ENCODE results near the gene MMP17. TPM values are rescaled to one million over a fixed set of nuclear protein-coding genes. Genes with fewer than 3 reads are reported as not detected.
A peak's percentile ranks its signal among the peaks of the same experiment; 100 is the strongest.

The MMP17 gene
- total and polyA plus RNA-seq, 2 donors from 2014 or later: 0.82 to 3.2 TPM

- Histone ChIP-seq H3K4me1 (ENCODE audit: control insufficient read depth in 2 of 3, insufficient read depth in 2 of 3, low read depth in 1 of 3, low read length in 3 of 3) (no peaks in the 10 kb centered on the region), H3K9me3 (ENCODE audit: control insufficient read depth in 2 of 3, insufficient read depth in 1 of 3, low read length in 3 of 3) (no peaks in the 10 kb centered on the region), H3K4me3 (ENCODE audit: low read length in 3 of 3) (no peak overlapping the region), H3K27me3 (ENCODE audit: control insufficient read depth, insufficient read depth, low read length) (no peaks in the 10 kb centered on the region), H3K36me3 (ENCODE audit: control insufficient read depth in 2 of 3, insufficient read depth in 3 of 3, low read length in 3 of 3) (no peaks in the 10 kb centered on the region), H3K27ac (ENCODE audit: low read depth in 2 of 2, low read length in 2 of 2) (no peak overlapping the region), H3K9ac (ENCODE audit: low read length in 3 of 3) (no peak overlapping the region)
- no peak for TF ChIP-seq CTCF (IDR thresholded peaks at IDR 0.05; ENCODE audit: borderline replicate concordance, extremely low read depth, insufficient read depth)
- FAIRE-seq (no peak), DNase-seq (peak in 1 of 5 donors; percentile 65)
- intact Hi-C loops (cut with DNase I): no loop called here
These were observed 39.9 kb downstream of the MMP17 start for GRCh38 chr12:131867891-131868675.

DNA sequence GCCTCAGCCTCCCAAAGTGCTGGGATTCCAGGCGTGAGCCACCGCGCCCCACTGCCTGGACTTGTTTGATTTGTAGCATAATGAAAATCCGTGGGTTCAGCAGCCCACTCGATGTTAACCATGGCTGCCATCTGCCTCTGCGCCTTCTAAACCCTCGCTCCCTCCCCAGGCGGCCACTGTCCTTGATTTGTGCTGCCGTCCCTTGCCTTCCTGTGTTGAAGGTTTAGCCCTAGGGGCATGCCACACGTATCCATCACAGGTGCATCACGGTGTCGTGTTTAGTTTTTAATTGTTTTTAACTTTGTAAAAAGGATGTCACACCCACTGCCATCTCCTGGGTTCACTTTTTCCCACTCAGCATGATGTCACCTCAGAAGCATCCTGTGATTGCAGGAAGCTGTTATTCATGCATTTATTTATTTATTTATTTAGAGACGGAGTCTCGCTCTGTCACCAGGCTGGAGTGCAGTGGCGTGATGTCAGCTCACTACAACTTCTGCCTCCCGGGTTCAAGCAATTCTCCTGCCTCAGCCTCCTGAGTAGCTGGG is 41.8 kb downstream of the MMP17 start:
- no peaks in the 10 kb centered on the region for H3K4me1 ChIP-seq (ENCODE audit: control insufficient read depth in 2 of 3, insufficient read depth in 2 of 3, low read depth in 1 of 3, low read length in 3 of 3)
- no peak overlapping the region for H3K4me3 ChIP-seq (ENCODE audit: low read length in 3 of 3)
- H3K9me3 ChIP-seq (ENCODE audit: control insufficient read depth in 2 of 3, insufficient read depth in 1 of 3, low read length in 3 of 3): no peaks in the 10 kb centered on the region
- no peaks in the 10 kb centered on the region for H3K36me3 ChIP-seq (ENCODE audit: control insufficient read depth in 2 of 3, insufficient read depth in 3 of 3, low read length in 3 of 3)
- peak in 4 of 5 donors; percentile 31 to 64 (median 49) for DNase-seq
- H3K27ac ChIP-seq (ENCODE audit: low read depth in 2 of 2, low read length in 2 of 2): no peak overlapping the region
- no peak for FAIRE-seq
- H3K9ac ChIP-seq (ENCODE audit: low read length in 3 of 3): no peak overlapping the region
- intact Hi-C loops (cut with DNase I): no loop called here
- H3K27me3 ChIP-seq (ENCODE audit: control insufficient read depth, insufficient read depth, low read length): no peaks in the 10 kb centered on the region
- no peak for TF ChIP-seq CTCF (IDR thresholded peaks at IDR 0.05; ENCODE audit: borderline replicate concordance, extremely low read depth, insufficient read depth)

GRCh38 chr12:131871677-131872076 is 43.5 kb downstream of the MMP17 start:
- Histone ChIP-seq H3K27ac (ENCODE audit: low read depth in 2 of 2, low read length in 2 of 2) (no peak overlapping the region), H3K4me3 (ENCODE audit: low read length in 3 of 3) (no peak overlapping the region), H3K9ac (ENCODE audit: low read length in 3 of 3) (no peak overlapping the region), H3K27me3 (ENCODE audit: control insufficient read depth, insufficient read depth, low read length) (no peaks in the 10 kb centered on the region), H3K4me1 (ENCODE audit: control insufficient read depth in 2 of 3, insufficient read depth in 2 of 3, low read depth in 1 of 3, low read length in 3 of 3) (no peaks in the 10 kb centered on the region), H3K9me3 (ENCODE audit: control insufficient read depth in 2 of 3, insufficient read depth in 1 of 3, low read length in 3 of 3) (no peaks in the 10 kb centered on the region), H3K36me3 (ENCODE audit: control insufficient read depth in 2 of 3, insufficient read depth in 3 of 3, low read length in 3 of 3) (no peaks in the 10 kb centered on the region)
- FAIRE-seq (no peak), DNase-seq (peak in 1 of 5 donors; percentile 55)
- TF ChIP-seq CTCF (IDR thresholded peaks at IDR 0.05; ENCODE audit: borderline replicate concordance, extremely low read depth, insufficient read depth): no peak
- intact Hi-C loops (cut with DNase I): no loop called here
